GM12801 (cell line): ENCODE results near the gene C22orf42.

Source experiments
- TF ChIP-seq, protein P1 (sequence below): IDR thresholded peaks from one replicate; pipeline ENCODE4 v1.5.1; 2011; ENCODE audit warnings: control low read depth; ENCODE audit not compliant: insufficient read length; ENCODE audit errors: extremely low read depth

The C22orf42 gene

DNA sequence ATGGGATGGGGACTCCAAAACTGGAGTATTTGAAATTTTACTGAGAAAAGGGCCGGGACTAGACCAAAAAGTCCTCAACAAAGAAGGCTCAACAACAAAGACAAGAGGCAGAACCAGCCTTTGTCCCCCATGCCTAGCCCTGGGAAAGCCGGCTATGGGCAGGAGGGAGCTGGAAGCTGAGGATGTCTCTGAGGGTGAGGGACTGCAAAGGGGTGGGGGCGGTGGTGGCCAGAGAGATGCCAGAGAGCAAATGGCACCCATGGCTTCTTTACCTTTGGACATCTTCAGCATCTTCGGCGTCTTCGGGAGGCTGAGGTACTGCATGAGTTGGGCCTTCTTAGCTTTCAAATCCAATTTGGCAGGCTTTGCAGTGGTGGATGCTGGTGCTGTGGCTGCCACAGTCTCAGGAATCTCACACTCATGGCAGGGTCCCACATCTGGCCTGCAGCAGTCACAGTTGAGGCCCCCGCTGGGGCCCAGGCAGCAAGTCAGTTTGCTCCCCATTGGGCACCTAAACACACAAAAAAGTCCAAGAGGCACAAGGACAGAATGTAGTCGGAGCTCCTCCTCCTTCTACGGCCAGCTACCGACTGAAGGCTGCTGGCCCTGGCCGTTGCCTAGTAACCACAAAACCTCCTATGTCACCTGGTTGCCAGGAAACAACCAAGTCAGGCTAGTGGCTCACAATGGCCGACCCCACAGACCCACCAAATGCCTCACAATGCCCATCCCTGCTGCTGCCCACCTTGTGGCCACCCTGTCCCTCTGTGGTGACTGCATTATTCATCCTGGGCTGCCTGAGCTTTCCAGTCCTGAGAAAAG, at the start of gene C22orf42:
TSS of gene C22orf42 (minus strand) at position 592 of the 822 bp plus-strand sequence. CDS start at position 504, 88 bp downstream.
- TF ChIP-seq, protein P1, sequence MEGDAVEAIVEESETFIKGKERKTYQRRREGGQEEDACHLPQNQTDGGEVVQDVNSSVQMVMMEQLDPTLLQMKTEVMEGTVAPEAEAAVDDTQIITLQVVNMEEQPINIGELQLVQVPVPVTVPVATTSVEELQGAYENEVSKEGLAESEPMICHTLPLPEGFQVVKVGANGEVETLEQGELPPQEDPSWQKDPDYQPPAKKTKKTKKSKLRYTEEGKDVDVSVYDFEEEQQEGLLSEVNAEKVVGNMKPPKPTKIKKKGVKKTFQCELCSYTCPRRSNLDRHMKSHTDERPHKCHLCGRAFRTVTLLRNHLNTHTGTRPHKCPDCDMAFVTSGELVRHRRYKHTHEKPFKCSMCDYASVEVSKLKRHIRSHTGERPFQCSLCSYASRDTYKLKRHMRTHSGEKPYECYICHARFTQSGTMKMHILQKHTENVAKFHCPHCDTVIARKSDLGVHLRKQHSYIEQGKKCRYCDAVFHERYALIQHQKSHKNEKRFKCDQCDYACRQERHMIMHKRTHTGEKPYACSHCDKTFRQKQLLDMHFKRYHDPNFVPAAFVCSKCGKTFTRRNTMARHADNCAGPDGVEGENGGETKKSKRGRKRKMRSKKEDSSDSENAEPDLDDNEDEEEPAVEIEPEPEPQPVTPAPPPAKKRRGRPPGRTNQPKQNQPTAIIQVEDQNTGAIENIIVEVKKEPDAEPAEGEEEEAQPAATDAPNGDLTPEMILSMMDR: no peak

DNA sequence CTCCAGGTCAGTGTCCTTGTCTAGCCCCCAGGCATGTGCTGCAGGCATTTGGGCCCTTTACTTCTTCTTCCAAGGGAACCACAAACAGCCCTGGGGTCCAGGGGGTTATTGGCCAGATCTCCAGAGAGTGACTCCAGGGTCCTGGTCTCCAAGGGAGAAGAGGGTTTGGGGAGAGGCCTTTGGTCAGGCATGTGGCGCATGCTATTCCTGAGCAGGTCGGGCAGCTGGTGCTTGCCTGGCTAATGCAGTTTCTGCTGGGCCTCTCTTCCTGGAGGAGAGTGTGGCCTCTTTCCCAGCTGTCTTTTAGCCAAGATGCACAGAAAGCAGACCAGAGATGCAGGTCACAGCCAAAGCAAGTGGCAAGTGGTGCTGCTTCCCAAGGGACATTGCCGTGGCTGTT, 49.6 kb upstream of the C22orf42 start:
- TF ChIP-seq, protein P1: no peak

DNA sequence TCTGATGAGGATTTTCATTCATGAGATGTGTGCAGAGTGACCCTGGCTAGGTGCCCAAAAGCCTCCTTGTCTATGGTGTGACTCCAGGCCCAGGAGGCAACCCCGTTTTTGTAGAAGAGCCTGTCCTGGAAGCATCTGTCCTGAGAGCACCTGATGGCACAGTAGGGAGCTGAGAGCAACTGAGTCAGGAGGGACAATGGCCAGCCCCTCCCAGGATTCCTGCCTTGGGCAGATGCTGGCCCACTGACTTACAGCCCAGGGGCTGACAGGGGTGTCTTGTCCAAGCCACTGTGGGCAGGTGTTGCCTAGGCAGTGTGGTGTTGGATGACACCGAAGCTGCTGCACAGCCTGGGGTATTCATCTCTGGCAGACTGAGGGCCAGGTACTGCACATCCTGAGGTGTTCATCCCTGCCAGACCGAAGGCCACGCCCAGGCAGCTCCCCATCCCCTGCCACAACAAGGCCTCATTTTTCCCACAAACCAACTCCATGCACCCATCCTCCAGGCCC, 48.9 kb upstream of the C22orf42 start:
- TF ChIP-seq, protein P1: no peak

- TF ChIP-seq, protein P1: no peak
Measured at GRCh38 chr22:32206774-32207758, 48.0 kb upstream of the C22orf42 start.

DNA sequence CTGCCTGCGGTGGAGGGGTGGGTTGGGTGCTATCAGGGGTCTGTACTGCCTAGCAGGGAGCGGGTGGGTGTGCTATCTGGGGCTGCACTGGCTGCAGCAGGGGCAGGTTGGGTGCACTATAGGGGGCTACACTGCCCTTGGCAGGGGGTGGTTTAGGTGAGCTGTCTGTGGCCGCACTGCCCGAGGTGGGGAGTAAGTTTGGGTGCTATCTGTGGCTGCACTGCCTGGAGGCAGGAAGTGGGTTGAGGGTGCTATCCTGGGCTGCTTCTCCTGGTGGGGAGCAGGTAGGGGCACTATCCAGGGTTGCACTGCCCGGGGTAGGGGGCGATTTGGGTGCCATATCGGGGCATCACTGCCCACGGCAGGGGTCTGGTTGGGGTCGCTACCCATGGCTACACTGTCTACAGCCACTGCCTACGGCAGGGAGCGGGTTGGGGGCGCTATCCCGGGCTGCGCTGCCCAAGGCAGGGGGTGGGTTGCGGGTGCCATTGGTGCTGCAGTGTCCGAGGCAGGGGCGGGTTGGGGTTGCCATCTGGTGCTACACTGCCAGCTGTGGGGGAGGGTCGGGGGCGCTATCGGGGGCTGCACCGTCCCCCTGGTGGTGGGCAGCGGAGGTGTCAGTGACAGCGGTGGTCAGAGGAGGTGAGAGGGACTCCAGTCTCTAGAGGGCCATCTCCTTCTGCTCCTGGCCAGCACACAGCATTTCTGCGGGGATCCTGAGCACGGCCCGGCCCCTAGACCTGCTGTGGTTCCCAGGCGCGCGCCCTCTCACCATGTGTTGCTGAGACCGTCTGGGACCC, 47.1 kb upstream of the C22orf42 start:
- TF ChIP-seq, protein P1: no peak

- TF ChIP-seq, protein P1: no peak
Measured at GRCh38 chr22:32204856-32205722, 46.0 kb upstream of the C22orf42 start, which contains the start of gene RFPL2. Gene RFPL2, minus strand, starts transcription at chr22:32205073. Its CDS starts 2,622 bp downstream, at chr22:32202451.
